HUDEP-2 (cell line): ENCODE results near the gene DENND6A.

Experiments used
- DNase-seq, 76 experiments: peaks; one replicate each; lab custom pipeline; 2025; ENCODE audit not compliant: unreplicated experiment in 76 of 76; lab: John Stamatoyannopoulos, UW

Gene DENND6A

DNA sequence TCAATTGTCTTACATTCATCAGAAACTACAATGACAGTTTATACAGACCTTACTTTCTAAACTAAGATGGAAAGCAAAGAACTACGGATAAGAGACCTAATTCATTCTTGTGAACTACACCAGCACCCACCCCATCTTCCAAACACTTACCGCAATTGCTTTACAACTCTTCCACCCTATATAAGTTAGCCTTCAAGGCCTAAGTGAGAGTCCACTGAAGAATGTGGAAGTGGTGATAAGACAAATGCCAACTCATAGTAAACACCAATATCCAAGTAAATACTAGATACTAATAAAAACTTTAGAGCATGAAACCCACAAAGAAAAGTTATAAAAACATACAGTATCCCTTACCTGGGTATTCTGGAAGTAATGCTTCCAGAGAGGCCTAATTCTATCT, 109.3 kb downstream of the DENND6A start:
- no peak for DNase-seq

DNA sequence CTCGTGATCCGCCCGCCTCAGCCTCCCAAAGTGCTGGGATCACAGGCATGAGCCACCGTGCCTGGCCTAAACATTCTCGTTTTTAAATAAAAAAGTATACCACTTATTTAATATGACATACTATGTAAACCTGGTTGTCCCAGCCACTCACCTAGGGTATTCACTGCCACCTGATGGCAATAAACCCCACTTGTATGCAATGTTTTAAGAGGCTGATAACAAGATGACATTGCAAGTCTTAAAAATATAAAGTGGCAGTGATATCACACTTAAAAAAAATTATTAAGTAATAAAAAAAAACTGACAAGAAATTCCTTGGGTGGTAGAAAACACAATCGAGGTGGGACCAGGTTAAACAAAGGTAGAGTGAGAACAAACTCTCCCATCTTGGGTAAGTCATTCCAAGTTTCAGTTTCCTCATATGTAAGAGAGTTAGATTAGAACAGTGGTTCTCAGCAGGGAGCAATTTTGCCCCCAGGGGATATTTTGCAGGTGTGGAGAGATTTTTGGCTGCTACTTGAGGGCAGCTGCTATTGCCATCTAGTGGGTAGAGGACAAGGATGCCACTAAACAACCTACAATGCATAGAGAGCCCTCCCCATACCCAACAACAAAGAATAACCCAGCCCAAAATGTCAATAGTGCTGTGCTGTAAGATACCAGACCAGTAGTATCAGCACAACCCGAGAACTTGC, 110.3 kb downstream of the DENND6A start:
- peak in 6 of 76 experiments; percentile 7 to 34 (median 14) for DNase-seq

DNA sequence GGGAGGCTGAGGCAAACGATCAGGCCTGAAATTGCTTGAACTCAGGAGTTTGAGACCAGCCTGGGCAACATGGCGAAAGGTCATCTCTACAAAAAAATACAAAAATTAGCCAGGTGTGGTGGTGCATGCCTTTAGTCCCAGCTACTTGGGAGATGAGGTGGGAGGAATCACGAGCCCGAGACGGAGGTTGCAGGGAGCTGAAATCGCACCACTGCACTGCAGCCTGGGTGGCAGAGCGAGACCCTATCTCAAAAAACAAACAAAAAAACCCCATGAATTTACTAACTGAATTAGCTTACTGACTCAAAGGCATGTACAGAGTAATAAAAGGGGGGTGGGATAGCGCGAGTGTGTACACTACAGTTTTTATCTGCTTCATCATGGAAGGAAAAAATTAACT, 115.1 kb downstream of the DENND6A start:
- DNase-seq, result no peak

DNA sequence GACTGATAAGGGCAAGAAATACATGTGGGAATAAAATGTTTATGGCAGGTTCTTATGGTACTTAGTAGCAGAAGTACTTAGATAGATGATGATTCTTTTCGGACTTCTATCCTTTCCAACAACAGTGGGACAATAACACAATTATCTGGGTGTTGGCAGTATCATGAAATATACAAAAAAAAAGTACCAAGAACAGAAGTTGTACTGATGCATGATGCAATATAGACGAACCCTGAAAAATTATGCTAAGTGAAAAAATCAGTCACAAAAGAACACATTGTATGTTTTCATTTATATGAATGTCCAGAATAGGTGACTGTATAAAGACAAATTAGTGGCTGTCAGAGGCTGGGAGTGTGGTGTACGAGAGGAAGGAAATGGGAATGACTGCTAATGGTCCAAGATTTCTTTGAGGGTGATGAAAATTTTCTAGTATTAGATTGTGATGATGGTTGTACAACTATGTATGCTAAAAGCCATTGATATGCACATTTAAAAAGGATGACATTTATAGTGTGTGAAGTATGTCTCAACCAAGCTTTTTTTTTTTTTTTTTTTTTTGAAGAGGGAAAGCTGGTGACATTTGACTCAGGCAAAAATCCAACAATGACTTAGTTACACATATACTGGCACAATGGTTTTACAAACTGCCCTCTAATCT, 116.8 kb downstream of the DENND6A start:
- no peak for DNase-seq
